Smooth muscle cell (in vitro differentiated cells): ENCODE results near the gene PCCB. TPM values are rescaled to one million over a fixed set of nuclear protein-coding genes. Genes with fewer than 3 reads are reported as not detected.
"Not testable (repeated sequence)": the region's sequence is repeated elsewhere in the genome, so short reads cannot be mapped to it uniquely, and the experiment has no call there.

Experiments used
- DNase-seq: peaks from one replicate; lab custom pipeline; 2025; ENCODE audit not compliant: unreplicated experiment; lab: John Stamatoyannopoulos, UW
- H2AFZ ChIP-seq: fragments of 200-600 bp; sonication (generic); 2 replicates; pipeline ENCODE4 v1.6.0; 2016; ENCODE audit warnings: antibody characterized with exemption, low read depth, mild to moderate bottlenecking
- H3F3A ChIP-seq: fragments of 200-600 bp; sonication (generic); 2 replicates; pipeline ENCODE4 v1.6.0; 2017; ENCODE audit warnings: antibody characterized with exemption, low read depth
- H3K27ac ChIP-seq: fragments of 200-600 bp; sonication (generic); 2 replicates; pipeline ENCODE4 v1.5.1; 2016; ENCODE audit warnings: low read depth, mild to moderate bottlenecking
- H3K27me3 ChIP-seq: fragments of 200-600 bp; sonication (generic); 2 replicates; pipeline ENCODE4 v1.6.1; 2016; ENCODE audit warnings: low read depth, mild to moderate bottlenecking
- H3K36me3 ChIP-seq: fragments of 200-600 bp; sonication (generic); 2 replicates; pipeline ENCODE4 v1.5.1; 2016; ENCODE audit warnings: low read depth
- H3K4me1 ChIP-seq: fragments of 200-600 bp; sonication (generic); 2 replicates; pipeline ENCODE4 v1.5.1; 2016; ENCODE audit warnings: low read depth
- H3K4me2 ChIP-seq: fragments of 200-600 bp; sonication (generic); 2 replicates; pipeline ENCODE4 v1.6.0; 2016; ENCODE audit warnings: mild to moderate bottlenecking
- H3K4me3 ChIP-seq: fragments of 200-600 bp; sonication (generic); 2 replicates; pipeline ENCODE4 v1.5.1; 2016; ENCODE audit warnings: mild to moderate bottlenecking
- H3K79me2 ChIP-seq: fragments of 200-600 bp; sonication (generic); 2 replicates; pipeline ENCODE4 v1.6.0; 2016; ENCODE audit warnings: low read depth, mild to moderate bottlenecking
- H3K9ac ChIP-seq: fragments of 200-600 bp; sonication (generic); 2 replicates; pipeline ENCODE4 v1.6.0; 2016; ENCODE audit warnings: low read depth
- H3K9me3 ChIP-seq: fragments of 200-600 bp; sonication (generic); replicated peaks from 2 replicates; pipeline ENCODE4 v1.5.1; 2016; ENCODE audit warnings: low read depth
- H4K20me1 ChIP-seq: fragments of 200-600 bp; sonication (generic); 2 replicates; pipeline ENCODE4 v1.6.0; 2016; ENCODE audit warnings: low read depth
- WGBS: methylation state at CpG from one replicate; pipeline ENCODE4 v1.1.7; 2016; ENCODE audit warnings: low lambda C conversion rate; 5-methylcytosine and 5-hydroxymethylcytosine counted together
- polyA plus RNA-seq: library from polyadenylated mRNA; unstranded; fragments of >200 nt; fragmentation: Nextera tagmentation; extraction: Ambion mirVana; gene quantifications from 2 replicates; pipeline ENCODE4 v1.2.1, GENCODE V29; 2016
- total RNA-seq: library from RNA; depleted of rRNA; stranded (reverse); fragments of >200 nt; gene quantifications from 2 replicates; pipeline ENCODE4 v1.2.3, GENCODE V29; 2014
- TF ChIP-seq, protein P1 (sequence below): fragments of 200-600 bp; sonication (generic); IDR thresholded peaks from 2 replicates; pipeline ENCODE4 v1.5.1; 2017; ENCODE audit warnings: borderline replicate concordance, mild to moderate bottlenecking, antibody characterized with exemption; ENCODE audit not compliant: insufficient read depth, poor library complexity, severe bottlenecking

The PCCB gene
- total and polyA plus RNA-seq, 2 experiments from 2014 or later: 17.6 to 27.7 TPM

DNA sequence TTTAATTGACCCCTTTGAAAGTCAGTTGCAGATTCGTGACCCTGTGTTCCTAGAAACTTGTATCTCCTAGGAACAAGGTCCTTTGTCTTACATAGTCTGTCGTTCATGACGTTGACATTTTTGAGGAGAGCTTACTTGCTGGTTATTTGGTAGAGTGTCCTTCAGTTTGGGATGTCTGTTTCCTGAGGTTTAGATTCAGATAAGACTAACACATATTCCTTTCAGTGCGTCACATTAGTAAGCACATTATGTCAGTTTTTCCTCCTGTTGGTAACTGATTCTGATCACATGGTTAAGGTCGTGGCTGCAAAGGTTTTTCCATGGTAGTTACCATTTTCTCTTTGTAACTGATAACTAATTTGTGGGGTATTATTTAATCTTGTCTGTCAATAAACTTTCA lies 80.8 kb downstream of the PCCB start:
- Histone ChIP-seq H3F3A (no peaks in the 10 kb centered on the region), H3K9me3 (no peaks in the 10 kb centered on the region), H3K36me3 (no peaks in the 10 kb centered on the region), H3K4me3 (no peak overlapping the region), H3K4me2 (no peak overlapping the region), H3K27ac (no peak overlapping the region), H2AFZ (no peak overlapping the region), H4K20me1 (no peaks in the 10 kb centered on the region), H3K4me1 (no peaks in the 10 kb centered on the region), H3K9ac (no peak overlapping the region), H3K27me3 (no peaks in the 10 kb centered on the region), H3K79me2 (no peaks in the 10 kb centered on the region)
- no peak for DNase-seq
- WGBS: 77% methylated on average over 5 of the region's 5 CpGs
- TF ChIP-seq, protein P1, sequence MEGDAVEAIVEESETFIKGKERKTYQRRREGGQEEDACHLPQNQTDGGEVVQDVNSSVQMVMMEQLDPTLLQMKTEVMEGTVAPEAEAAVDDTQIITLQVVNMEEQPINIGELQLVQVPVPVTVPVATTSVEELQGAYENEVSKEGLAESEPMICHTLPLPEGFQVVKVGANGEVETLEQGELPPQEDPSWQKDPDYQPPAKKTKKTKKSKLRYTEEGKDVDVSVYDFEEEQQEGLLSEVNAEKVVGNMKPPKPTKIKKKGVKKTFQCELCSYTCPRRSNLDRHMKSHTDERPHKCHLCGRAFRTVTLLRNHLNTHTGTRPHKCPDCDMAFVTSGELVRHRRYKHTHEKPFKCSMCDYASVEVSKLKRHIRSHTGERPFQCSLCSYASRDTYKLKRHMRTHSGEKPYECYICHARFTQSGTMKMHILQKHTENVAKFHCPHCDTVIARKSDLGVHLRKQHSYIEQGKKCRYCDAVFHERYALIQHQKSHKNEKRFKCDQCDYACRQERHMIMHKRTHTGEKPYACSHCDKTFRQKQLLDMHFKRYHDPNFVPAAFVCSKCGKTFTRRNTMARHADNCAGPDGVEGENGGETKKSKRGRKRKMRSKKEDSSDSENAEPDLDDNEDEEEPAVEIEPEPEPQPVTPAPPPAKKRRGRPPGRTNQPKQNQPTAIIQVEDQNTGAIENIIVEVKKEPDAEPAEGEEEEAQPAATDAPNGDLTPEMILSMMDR: no peak

- H3K4me2 ChIP-seq: no peak overlapping the region
- no peaks in the 10 kb centered on the region for H3K79me2 ChIP-seq
- no peaks in the 10 kb centered on the region for H3F3A ChIP-seq
- peaks cover 5% of the 10 kb centered on the region for H3K36me3 ChIP-seq
- no peak overlapping the region for H3K27ac ChIP-seq
- H3K4me3 ChIP-seq: no peak overlapping the region
- no peaks in the 10 kb centered on the region for H3K4me1 ChIP-seq
- no peak overlapping the region for H3K9ac ChIP-seq
- H2AFZ ChIP-seq: no peak overlapping the region
- no peaks in the 10 kb centered on the region for H3K9me3 ChIP-seq
- no peaks in the 10 kb centered on the region for H3K27me3 ChIP-seq
- WGBS: 94% methylated on average over 1 of the region's 1 CpG
- TF ChIP-seq, protein P1: no peak
- H4K20me1 ChIP-seq: no peaks in the 10 kb centered on the region
- no peak for DNase-seq
Observed at GRCh38 chr3:136332302-136332701, 82.2 kb downstream of the PCCB start.

GRCh38 chr3:136332776-136333175 lies 82.6 kb downstream of the PCCB start:
- no peaks in the 10 kb centered on the region for H3K4me1 ChIP-seq
- TF ChIP-seq, protein P1: no peak
- DNase-seq: no peak

DNA sequence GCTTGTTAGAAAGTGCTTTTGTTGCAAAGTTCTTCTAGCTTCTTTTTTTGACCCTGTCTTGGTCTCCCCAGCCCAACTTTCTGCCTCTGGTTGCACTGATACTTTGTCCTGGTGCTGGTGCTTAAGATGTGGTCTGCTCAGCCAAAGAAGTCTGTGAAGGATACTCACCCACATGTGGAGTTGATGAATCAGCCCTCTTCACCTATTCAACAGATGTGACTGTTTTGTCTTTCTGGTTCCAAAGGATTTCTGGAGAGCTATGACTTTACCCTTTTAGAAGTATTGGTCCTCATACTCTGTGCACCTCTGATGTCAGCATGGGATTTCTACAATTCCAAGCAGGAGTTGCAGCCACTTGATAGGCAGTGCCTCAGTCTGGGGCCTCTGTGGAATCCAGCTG lies 84.1 kb downstream of the PCCB start:
- H3K4me2 ChIP-seq: no peak overlapping the region
- no peak for DNase-seq
- TF ChIP-seq, protein P1: no peak

More at GRCh38 chr3:136332776-136333175, 82.6 kb downstream of the PCCB start:
- no peaks in the 10 kb centered on the region for H3F3A ChIP-seq
- H2AFZ ChIP-seq: no peak overlapping the region
- H3K27me3 ChIP-seq: no peaks in the 10 kb centered on the region
- H3K4me2 ChIP-seq: no peak overlapping the region
- H3K9me3 ChIP-seq: no peaks in the 10 kb centered on the region
- no peak overlapping the region for H3K27ac ChIP-seq
- no peak overlapping the region for H3K9ac ChIP-seq
- no peak overlapping the region for H3K4me3 ChIP-seq
- no peaks in the 10 kb centered on the region for H3K79me2 ChIP-seq
- no peaks in the 10 kb centered on the region for H4K20me1 ChIP-seq
- peaks cover 9% of the 10 kb centered on the region for H3K36me3 ChIP-seq

GRCh38 chr3:136334726-136335125 lies 84.6 kb downstream of the PCCB start:
- H3K27me3 ChIP-seq, H3K4me3 ChIP-seq, H3K27ac ChIP-seq, H3K9ac ChIP-seq, H3F3A ChIP-seq, H2AFZ ChIP-seq, DNase-seq, H4K20me1 ChIP-seq, H3K79me2 ChIP-seq, H3K4me1 ChIP-seq, H3K9me3 ChIP-seq, H3K4me2 ChIP-seq: not testable (repeated sequence)
- H3K36me3 ChIP-seq: peaks cover 16% of the 10 kb centered on the region
- WGBS: 97% methylated on average over 6 of the region's 6 CpGs

More for the DNA sequence above, 84.1 kb downstream of the PCCB start:
- peaks cover 16% of the 10 kb centered on the region for H3K36me3 ChIP-seq
- H3K4me3 ChIP-seq: no peak overlapping the region
- H3F3A ChIP-seq: no peaks in the 10 kb centered on the region
- no peaks in the 10 kb centered on the region for H3K9me3 ChIP-seq
- no peak overlapping the region for H3K9ac ChIP-seq
- no peaks in the 10 kb centered on the region for H3K4me1 ChIP-seq
- H4K20me1 ChIP-seq: no peaks in the 10 kb centered on the region
- H3K27ac ChIP-seq: no peak overlapping the region
- H2AFZ ChIP-seq: no peak overlapping the region
- no peaks in the 10 kb centered on the region for H3K79me2 ChIP-seq
- no peaks in the 10 kb centered on the region for H3K27me3 ChIP-seq
